CD14-positive monocyte (primary cell): ENCODE results near the gene POGZ. TPM values are rescaled to one million over a fixed set of nuclear protein-coding genes. Genes with fewer than 3 reads are reported as not detected.

ENCODE experiments used
- DNase-seq, 3 donors: peaks; one replicate each; pipeline ENCODE4 v3.0.0-alpha.2; 2011 to 2022
- H2AFZ ChIP-seq: 2 replicates; pipeline ENCODE4 v1.6.0; 2012; ENCODE audit warnings: mild to moderate bottlenecking, low read depth, low read length, inconsistent platforms; ENCODE audit not compliant: insufficient read depth, poor library complexity, severe bottlenecking
- H3K27ac ChIP-seq, 2 donors: 1 replicate in 1 of 2; 2 replicates in 1 of 2; pipeline ENCODE4 v1.5.1; 2012 to 2013; ENCODE audit warnings: low read length in 2 of 2, control low read depth in 1 of 2, inconsistent platforms in 1 of 2, low read depth in 1 of 2, mild to moderate bottlenecking in 1 of 2
- H3K27me3 ChIP-seq, 2 donors: one replicate each; pipeline versions ENCODE4 v1.6.0 to v1.6.1; 2011 to 2013; ENCODE audit warnings: low read length in 2 of 2; ENCODE audit not compliant: control insufficient read depth in 2 of 2, insufficient read depth in 2 of 2
- H3K36me3 ChIP-seq, 2 donors: replicated peaks in 1 of 2; 1 replicate in 1 of 2; 2 replicates in 1 of 2; pipeline versions ENCODE4 v1.5.1 to v1.6.1; 2012 to 2013; ENCODE audit warnings: low read length in 2 of 2, control low read depth in 1 of 2, inconsistent platforms in 1 of 2, mild to moderate bottlenecking in 1 of 2; ENCODE audit not compliant: insufficient read depth in 2 of 2, control insufficient read depth in 1 of 2
- H3K4me1 ChIP-seq, 2 donors: 1 replicate in 1 of 2; 2 replicates in 1 of 2; pipeline versions ENCODE4 v1.5.1 to v1.6.1; 2012 to 2013; ENCODE audit warnings: low read length in 2 of 2, control low read depth in 1 of 2, inconsistent platforms in 1 of 2, mild to moderate bottlenecking in 1 of 2, moderate library complexity in 1 of 2; ENCODE audit not compliant: insufficient read depth in 2 of 2, control insufficient read depth in 1 of 2
- H3K4me2 ChIP-seq: replicated peaks from 2 replicates; pipeline ENCODE3; 2012; ENCODE audit warnings: low read length, moderate library complexity, mild to moderate bottlenecking; ENCODE audit not compliant: poor library complexity, severe bottlenecking; ENCODE audit errors: extremely low read depth
- H3K4me3 ChIP-seq, 3 experiments: fragments of 200-600 bp in 1 of 3; sonication (generic) in 1 of 3; replicated peaks in 1 of 3; 1 replicate in 2 of 3; 2 replicates in 1 of 3; pipeline ENCODE4 v1.5.1; 2011 to 2013; ENCODE audit warnings: low read length in 3 of 3, mild to moderate bottlenecking in 3 of 3, control low read depth in 2 of 3, low read depth in 2 of 3, inconsistent platforms in 1 of 3, moderate library complexity in 1 of 3
- H3K79me2 ChIP-seq: 2 replicates; pipeline ENCODE4 v1.6.0; 2012; ENCODE audit warnings: mild to moderate bottlenecking, control low read depth, inconsistent platforms, low read length, moderate library complexity; ENCODE audit not compliant: insufficient read depth
- H3K9ac ChIP-seq: 2 replicates; pipeline ENCODE4 v1.6.0; 2017; ENCODE audit warnings: low read length, mild to moderate bottlenecking; ENCODE audit not compliant: insufficient read depth, poor library complexity, severe bottlenecking
- H3K9me3 ChIP-seq, 2 donors: replicated peaks in 1 of 2; 1 replicate in 1 of 2; 2 replicates in 1 of 2; pipeline versions ENCODE4 v1.5.1 to v1.6.1; 2012 to 2013; ENCODE audit warnings: low read length in 2 of 2, control low read depth in 1 of 2; ENCODE audit not compliant: control insufficient read depth in 1 of 2, insufficient read depth in 1 of 2
- H4K20me1 ChIP-seq: 2 replicates; pipeline ENCODE4 v1.6.0; 2012; ENCODE audit warnings: mild to moderate bottlenecking, low read length, control low read depth, moderate library complexity; ENCODE audit not compliant: insufficient read depth
- H3K27ac Mint-ChIP-seq, 7 donors: one replicate each; pipeline ENCODE4 v1.8.0; 2020; ENCODE audit warnings: mild to moderate bottlenecking in 7 of 7, mixed read lengths in 7 of 7, moderate library complexity in 6 of 7, inconsistent platforms in 2 of 7
- H3K27me3 Mint-ChIP-seq, 3 donors: one replicate each; pipeline ENCODE4 v1.8.0; 2021 to 2022; ENCODE audit warnings: low read depth in 3 of 3, mild to moderate bottlenecking in 3 of 3, mixed read lengths in 3 of 3, moderate library complexity in 3 of 3, inconsistent platforms in 1 of 3
- H3K36me3 Mint-ChIP-seq, 2 donors: one replicate each; pipeline ENCODE4 v1.8.0; 2020; ENCODE audit warnings: mixed read lengths in 2 of 2, inconsistent platforms in 1 of 2, mild to moderate bottlenecking in 1 of 2
- H3K4me1 Mint-ChIP-seq: one replicate; pipeline ENCODE4 v1.8.0; 2020; ENCODE audit warnings: mild to moderate bottlenecking, mixed read lengths
- H3K4me3 Mint-ChIP-seq, 2 donors: one replicate each; pipeline ENCODE4 v1.8.0; 2020; ENCODE audit warnings: mild to moderate bottlenecking in 2 of 2, mixed read lengths in 2 of 2, moderate library complexity in 1 of 2
- H3K9me3 Mint-ChIP-seq, 7 donors: one replicate each; pipeline ENCODE4 v1.8.0; 2020 to 2022; ENCODE audit warnings: mixed read lengths in 7 of 7, mild to moderate bottlenecking in 6 of 7, moderate library complexity in 6 of 7, inconsistent platforms in 2 of 7
- WGBS: methylation state at CpG from one replicate; pipeline ENCODE4 v1.1.5; 2013; ENCODE audit warnings: missing lambda C conversion rate; ENCODE audit not compliant: insufficient coverage; 5-methylcytosine and 5-hydroxymethylcytosine counted together
- intact Hi-C, 2 donors: fragments of 100-400 bp; cut with micrococcal nuclease; formaldehyde crosslinking; loops; one replicate each; pipeline versions ENCODE4 v1.15.0 to v1.15.1; 2023
- polyA minus RNA-seq: library from RNA; depleted of rRNA, polyadenylated mRNA; stranded (reverse); fragments of >200 nt; gene quantifications from 2 replicates; pipeline ENCODE4 v1.2.3, GENCODE V29; 2012
- polyA plus RNA-seq, 3 donors: library from polyadenylated mRNA; depleted of rRNA in 1 of 3; unstranded in 2 of 3; stranded (reverse) in 1 of 3; fragments of 300-500 nt in 2 of 3; fragments of >200 nt in 1 of 3; fragmentation: Illumina TruSeq in 2 of 3; gene quantifications; 1 replicate in 2 of 3; 2 replicates in 1 of 3; pipeline ENCODE4 v1.2.3, GENCODE V29; 2012 to 2021
- total RNA-seq, 12 experiments: library from RNA in 1 of 12; stranded (reverse) in 1 of 12; fragments of 120-200 nt in 1 of 12; gene quantifications; one replicate each; pipeline ENCODE4 v1.2.4 and lab custom pipeline; 2013 to 2026; ENCODE audit warnings: mixed read lengths in 6 of 12, inconsistent platforms in 1 of 12
- TF ChIP-seq, protein P1 (sequence below): fragments of 200-600 bp; IDR thresholded peaks from one replicate; pipeline ENCODE4 v1.8.0; 2022; ENCODE audit warnings: antibody characterized with exemption, mild to moderate bottlenecking

The POGZ gene, protein sequence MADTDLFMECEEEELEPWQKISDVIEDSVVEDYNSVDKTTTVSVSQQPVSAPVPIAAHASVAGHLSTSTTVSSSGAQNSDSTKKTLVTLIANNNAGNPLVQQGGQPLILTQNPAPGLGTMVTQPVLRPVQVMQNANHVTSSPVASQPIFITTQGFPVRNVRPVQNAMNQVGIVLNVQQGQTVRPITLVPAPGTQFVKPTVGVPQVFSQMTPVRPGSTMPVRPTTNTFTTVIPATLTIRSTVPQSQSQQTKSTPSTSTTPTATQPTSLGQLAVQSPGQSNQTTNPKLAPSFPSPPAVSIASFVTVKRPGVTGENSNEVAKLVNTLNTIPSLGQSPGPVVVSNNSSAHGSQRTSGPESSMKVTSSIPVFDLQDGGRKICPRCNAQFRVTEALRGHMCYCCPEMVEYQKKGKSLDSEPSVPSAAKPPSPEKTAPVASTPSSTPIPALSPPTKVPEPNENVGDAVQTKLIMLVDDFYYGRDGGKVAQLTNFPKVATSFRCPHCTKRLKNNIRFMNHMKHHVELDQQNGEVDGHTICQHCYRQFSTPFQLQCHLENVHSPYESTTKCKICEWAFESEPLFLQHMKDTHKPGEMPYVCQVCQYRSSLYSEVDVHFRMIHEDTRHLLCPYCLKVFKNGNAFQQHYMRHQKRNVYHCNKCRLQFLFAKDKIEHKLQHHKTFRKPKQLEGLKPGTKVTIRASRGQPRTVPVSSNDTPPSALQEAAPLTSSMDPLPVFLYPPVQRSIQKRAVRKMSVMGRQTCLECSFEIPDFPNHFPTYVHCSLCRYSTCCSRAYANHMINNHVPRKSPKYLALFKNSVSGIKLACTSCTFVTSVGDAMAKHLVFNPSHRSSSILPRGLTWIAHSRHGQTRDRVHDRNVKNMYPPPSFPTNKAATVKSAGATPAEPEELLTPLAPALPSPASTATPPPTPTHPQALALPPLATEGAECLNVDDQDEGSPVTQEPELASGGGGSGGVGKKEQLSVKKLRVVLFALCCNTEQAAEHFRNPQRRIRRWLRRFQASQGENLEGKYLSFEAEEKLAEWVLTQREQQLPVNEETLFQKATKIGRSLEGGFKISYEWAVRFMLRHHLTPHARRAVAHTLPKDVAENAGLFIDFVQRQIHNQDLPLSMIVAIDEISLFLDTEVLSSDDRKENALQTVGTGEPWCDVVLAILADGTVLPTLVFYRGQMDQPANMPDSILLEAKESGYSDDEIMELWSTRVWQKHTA (N-terminal part only)
- total RNA-seq (2013), result 19.5 TPM
- polyA plus RNA-seq (10 to 100 TPM in 1 of 3 donors, 1 to 10 TPM in 1, under 1 TPM in 1; 0.75 to 41.7 (median 1.8) TPM), polyA minus RNA-seq (23.7 and 25.2 TPM in 2 replicates), total RNA-seq (lab: John Stamatoyannopoulos, UW) (40.6 to 176 (median 53.9) reads per million in 11 experiments)

- H3K9me3 Mint-ChIP-seq, result no peaks in the 10 kb centered on the region
- peaks cover 20% of the 10 kb centered on the region for H3K4me1 Mint-ChIP-seq
- peaks cover 8 to 17% (median 13%) of the 10 kb centered on the region in 3 donors for H3K27me3 Mint-ChIP-seq
- Histone ChIP-seq H3K27ac (peak within 1 kb of the TSS; percentile 82 to 84), H3K27me3 (peaks cover 0 to 16% of the 10 kb centered on the region in 2 donors), H3K4me2 (peak within 1 kb of the TSS; percentile 83), H4K20me1 (peaks cover 26% of the 10 kb centered on the region), H3K36me3 (no peaks in the 10 kb centered on the region), H3K9me3 (no peaks in the 10 kb centered on the region), H3K79me2 (peaks cover 39% of the 10 kb centered on the region), H2AFZ (peak within 1 kb of the TSS; percentile 73), H3K4me1 (peaks cover 21 to 22% of the 10 kb centered on the region in 2 donors), H3K4me3 (peak within 1 kb of the TSS; percentile 83 to 99 (median 87)), H3K9ac (peak within 1 kb of the TSS; percentile 77)
- TF ChIP-seq, protein P1, sequence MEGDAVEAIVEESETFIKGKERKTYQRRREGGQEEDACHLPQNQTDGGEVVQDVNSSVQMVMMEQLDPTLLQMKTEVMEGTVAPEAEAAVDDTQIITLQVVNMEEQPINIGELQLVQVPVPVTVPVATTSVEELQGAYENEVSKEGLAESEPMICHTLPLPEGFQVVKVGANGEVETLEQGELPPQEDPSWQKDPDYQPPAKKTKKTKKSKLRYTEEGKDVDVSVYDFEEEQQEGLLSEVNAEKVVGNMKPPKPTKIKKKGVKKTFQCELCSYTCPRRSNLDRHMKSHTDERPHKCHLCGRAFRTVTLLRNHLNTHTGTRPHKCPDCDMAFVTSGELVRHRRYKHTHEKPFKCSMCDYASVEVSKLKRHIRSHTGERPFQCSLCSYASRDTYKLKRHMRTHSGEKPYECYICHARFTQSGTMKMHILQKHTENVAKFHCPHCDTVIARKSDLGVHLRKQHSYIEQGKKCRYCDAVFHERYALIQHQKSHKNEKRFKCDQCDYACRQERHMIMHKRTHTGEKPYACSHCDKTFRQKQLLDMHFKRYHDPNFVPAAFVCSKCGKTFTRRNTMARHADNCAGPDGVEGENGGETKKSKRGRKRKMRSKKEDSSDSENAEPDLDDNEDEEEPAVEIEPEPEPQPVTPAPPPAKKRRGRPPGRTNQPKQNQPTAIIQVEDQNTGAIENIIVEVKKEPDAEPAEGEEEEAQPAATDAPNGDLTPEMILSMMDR, result no peak
- peaks cover 4% of the 10 kb centered on the region in 2 donors for H3K36me3 Mint-ChIP-seq
- H3K27ac Mint-ChIP-seq, result peak within 1 kb of the TSS; percentile 81 to 97 (median 95)
- intact Hi-C loops, result loop anchor here (5.0 to 10.0 kb wide), 3 partner anchors 83 to 175 kb away; partner anchors contain the start of genes TUFT1 (in 1 of the 2) and ZNF687 (in 1 of the 2)
- WGBS, result 17% methylated on average over 12 of the region's 30 CpGs
- peak; percentile 85 to 93 (median 92) for DNase-seq
- H3K4me3 Mint-ChIP-seq, result peak within 1 kb of the TSS; percentile 87 to 93
Measured at GRCh38 chr1:151459331-151460046, at the start of gene POGZ. POGZ (minus strand) TSS chr1:151459494; CDS start chr1:151442204, 17,290 bp downstream.
